Upper lobe of left lung (tissue), 6 donors: Measurements from ENCODE around the gene TIMM29. TPM values are rescaled to one million over a fixed set of nuclear protein-coding genes. Genes with fewer than 3 reads are reported as not detected.
A peak's percentile ranks its signal among the peaks of the same experiment; 100 is the strongest.

Experiments
- ATAC-seq, 2 donors: fragments of 200-7000 bp; cut with Tn5 transposase; one replicate each; pipeline ENCODE4 v1.9.1; 2022; ENCODE audit warnings: mild to moderate bottlenecking in 2 of 2, moderate library complexity in 2 of 2; ENCODE audit not compliant: low FRiP score in 2 of 2
- DNase-seq, 2 donors: peaks; one replicate each; pipeline ENCODE4 v3.0.0-alpha.2; 2019 to 2020
- H3K27ac ChIP-seq, 4 donors: fragments of 200-600 bp; sonication (generic); one replicate each; pipeline ENCODE4 v1.5.1; 2016 to 2019
- H3K27me3 ChIP-seq, 4 donors: fragments of 200-600 bp; sonication (generic); one replicate each; pipeline ENCODE4 v1.5.1; 2017 to 2019
- H3K36me3 ChIP-seq, 4 donors: fragments of 200-600 bp; sonication (generic); one replicate each; pipeline ENCODE4 v1.5.1; 2016 to 2019
- H3K4me1 ChIP-seq, 4 donors: fragments of 200-600 bp; sonication (generic); one replicate each; pipeline ENCODE4 v1.5.1; 2018 to 2019
- H3K4me3 ChIP-seq, 4 donors: fragments of 200-600 bp; sonication (generic); one replicate each; pipeline ENCODE4 v1.5.1; 2017 to 2019; ENCODE audit warnings: mild to moderate bottlenecking in 2 of 4, moderate library complexity in 1 of 4
- H3K9me3 ChIP-seq, 4 donors: fragments of 200-600 bp; sonication (generic); one replicate each; pipeline ENCODE4 v1.5.1; 2018 to 2019
- EP300 ChIP-seq, 4 donors: sonication (generic); formaldehyde crosslinking; IDR thresholded peaks; one replicate each; pipeline ENCODE4 v1.5.1; 2017; ENCODE audit warnings: antibody characterized with exemption in 4 of 4, control low read depth in 2 of 4
- POLR2A ChIP-seq, 4 donors: fragments of 450-650 bp; IDR thresholded peaks; one replicate each; pipeline ENCODE4 v1.5.1; 2016 to 2017; ENCODE audit warnings: antibody characterized with exemption in 4 of 4, mild to moderate bottlenecking in 2 of 4
- POLR2AphosphoS5 ChIP-seq, 2 donors: sonication (generic); formaldehyde crosslinking; IDR thresholded peaks; one replicate each; pipeline ENCODE4 v1.5.1; 2017; ENCODE audit warnings: antibody characterized with exemption in 2 of 2
- WGBS, 2 donors: methylation state at CpG; one replicate each; pipeline ENCODE4 v1.1.5; 2017 to 2018; 5-methylcytosine and 5-hydroxymethylcytosine counted together
- total RNA-seq, 6 donors: library from RNA; depleted of rRNA in 4 of 6; stranded (reverse); fragments of >200 nt in 4 of 6; gene quantifications; one replicate each; pipeline versions ENCODE4 v1.1.0 to v1.2.1, GENCODE V29; 2016 to 2021
- TF ChIP-seq, protein P1 (sequence below), 6 experiments: fragments of 450-650 bp in 4 of 6; fragments of 200-600 bp in 2 of 6; sonication (generic) in 2 of 6; IDR thresholded peaks; one replicate each; pipeline ENCODE4 v1.5.1; 2016 to 2019; ENCODE audit warnings: antibody characterized with exemption in 6 of 6
- donor health status: DM: no; HTN: no; CAD: no; lungs with moderate emphysema.
- donor health status: DM: no; HTN: yes; CAD: no; lungs with severe emphysema.

TIMM29 gene
- total RNA-seq, 6 donors from 2014 or later: 20.2 to 46.1 (median 32.7) TPM

DNA sequence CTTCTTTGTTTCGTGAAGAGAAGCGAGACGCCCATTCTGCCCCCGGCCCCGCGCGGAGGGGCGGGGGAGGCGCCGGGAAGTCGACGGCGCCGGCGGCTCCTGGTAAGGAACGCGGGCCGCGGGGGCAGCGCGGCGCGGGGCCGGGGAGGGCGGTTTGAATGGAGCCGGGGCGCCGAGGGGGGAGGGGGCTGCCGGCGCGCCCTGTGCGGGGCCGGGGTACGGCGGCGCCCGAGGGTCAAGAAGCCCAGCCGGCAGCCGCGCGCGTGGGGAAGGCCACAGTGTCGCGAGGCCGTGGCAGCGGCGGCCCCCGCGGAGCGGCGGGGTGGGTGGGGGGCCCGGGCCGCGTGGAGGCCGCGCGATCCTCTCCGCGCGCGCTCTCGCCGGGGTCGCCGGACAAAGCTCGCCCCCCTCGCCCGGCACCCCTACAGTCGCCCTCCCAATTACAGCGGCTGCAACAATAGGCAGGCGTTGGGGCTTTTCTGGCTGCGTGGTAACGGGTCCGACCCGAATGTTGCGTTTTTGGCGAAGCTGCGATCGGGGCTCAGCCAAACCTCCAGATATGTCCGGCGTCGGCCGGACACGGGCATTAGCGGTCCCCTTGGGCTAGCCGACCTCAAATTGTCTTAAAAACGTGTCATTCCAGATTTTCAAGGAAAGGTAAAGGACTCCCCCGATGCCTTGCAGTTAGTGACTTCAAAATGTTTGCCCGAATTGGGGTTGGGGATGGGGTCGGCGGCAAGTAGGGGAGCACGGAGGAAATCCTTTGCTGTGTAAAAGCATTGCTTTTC is 32.7 kb downstream of the TIMM29 start:
- peak in 1 of 2 donors; percentile 56 for DNase-seq
- 0 to 1% methylated on average over 21 to 24 of the region's 92 CpGs for WGBS, 2 donors
- Histone ChIP-seq H3K4me3 (peak overlapping the region; percentile 56 to 96 (median 90)), H3K27ac (peak overlapping the region; percentile 83 to 96 (median 92)), H3K9me3 (no peaks in the 10 kb centered on the region), H3K36me3 (no peaks in the 10 kb centered on the region), H3K27me3 (no peaks in the 10 kb centered on the region), H3K4me1 (peaks cover 18 to 35% (median 31%) of the 10 kb centered on the region in 4 donors)
- no peak for TF ChIP-seq EP300 (IDR thresholded peaks at IDR 0.05)
- no peak for TF ChIP-seq POLR2AphosphoS5 (IDR thresholded peaks at IDR 0.05)
- peak in 1 of 2 donors; percentile 70 for ATAC-seq

DNA sequence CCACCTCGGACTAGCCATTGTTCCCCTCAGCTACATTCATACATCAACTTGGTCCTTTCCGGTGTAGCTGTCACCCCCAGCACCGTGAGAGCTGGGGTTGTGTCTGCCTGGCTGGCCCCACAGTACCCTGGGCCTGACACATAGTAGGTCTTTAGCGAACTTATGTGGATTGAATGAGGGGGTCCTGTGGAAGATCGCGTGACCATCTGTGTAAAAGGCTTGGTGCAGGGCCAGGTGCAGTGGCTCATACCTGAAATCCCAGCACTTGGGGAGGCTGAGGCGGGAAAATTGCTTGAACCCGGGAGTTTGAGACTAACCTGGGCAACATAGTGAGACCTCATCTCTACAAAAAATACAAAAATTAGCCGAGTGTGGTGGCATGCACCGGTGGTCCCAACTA is 34.3 kb downstream of the TIMM29 start:
- Histone ChIP-seq H3K9me3 (no peaks in the 10 kb centered on the region), H3K4me3 (peak overlapping the region in 1 of 4 donors; percentile 96), H3K4me1 (peaks cover 18 to 40% (median 33%) of the 10 kb centered on the region in 4 donors), H3K36me3 (no peaks in the 10 kb centered on the region), H3K27ac (peak overlapping the region; percentile 27 to 96 (median 92)), H3K27me3 (no peaks in the 10 kb centered on the region)
- TF ChIP-seq, protein P1, sequence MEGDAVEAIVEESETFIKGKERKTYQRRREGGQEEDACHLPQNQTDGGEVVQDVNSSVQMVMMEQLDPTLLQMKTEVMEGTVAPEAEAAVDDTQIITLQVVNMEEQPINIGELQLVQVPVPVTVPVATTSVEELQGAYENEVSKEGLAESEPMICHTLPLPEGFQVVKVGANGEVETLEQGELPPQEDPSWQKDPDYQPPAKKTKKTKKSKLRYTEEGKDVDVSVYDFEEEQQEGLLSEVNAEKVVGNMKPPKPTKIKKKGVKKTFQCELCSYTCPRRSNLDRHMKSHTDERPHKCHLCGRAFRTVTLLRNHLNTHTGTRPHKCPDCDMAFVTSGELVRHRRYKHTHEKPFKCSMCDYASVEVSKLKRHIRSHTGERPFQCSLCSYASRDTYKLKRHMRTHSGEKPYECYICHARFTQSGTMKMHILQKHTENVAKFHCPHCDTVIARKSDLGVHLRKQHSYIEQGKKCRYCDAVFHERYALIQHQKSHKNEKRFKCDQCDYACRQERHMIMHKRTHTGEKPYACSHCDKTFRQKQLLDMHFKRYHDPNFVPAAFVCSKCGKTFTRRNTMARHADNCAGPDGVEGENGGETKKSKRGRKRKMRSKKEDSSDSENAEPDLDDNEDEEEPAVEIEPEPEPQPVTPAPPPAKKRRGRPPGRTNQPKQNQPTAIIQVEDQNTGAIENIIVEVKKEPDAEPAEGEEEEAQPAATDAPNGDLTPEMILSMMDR (IDR thresholded peaks at IDR 0.05): no peak
- DNase-seq (no peak), ATAC-seq (no peak)
- WGBS, 2 donors: 82 to 88% methylated on average over 10 of the region's 10 CpGs

DNA sequence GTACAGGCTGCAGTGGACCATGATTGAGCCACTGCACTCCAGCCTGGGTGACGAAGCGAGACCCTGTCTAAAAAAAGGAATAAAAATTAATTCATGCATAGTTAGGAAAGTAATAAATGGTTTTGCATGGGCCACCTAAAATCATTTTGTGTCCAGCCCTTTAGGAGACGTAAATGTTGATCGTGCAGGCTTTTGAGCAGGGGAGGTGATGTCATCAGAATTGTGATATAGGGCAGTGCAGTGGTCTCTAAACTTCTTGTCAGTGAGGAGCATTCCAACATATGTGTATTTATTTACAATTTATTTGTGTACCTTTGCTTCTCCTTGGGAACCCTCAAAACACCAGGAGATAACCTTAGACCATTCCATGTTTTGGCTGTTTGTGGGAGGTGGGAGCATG is 35.3 kb downstream of the TIMM29 start:
- DNase-seq (no peak), ATAC-seq (no peak)
- Histone ChIP-seq H3K27ac (peak overlapping the region in 3 of 4 donors; percentile 2 to 89 (median 55)), H3K27me3 (no peaks in the 10 kb centered on the region), H3K4me3 (no peak overlapping the region), H3K9me3 (no peaks in the 10 kb centered on the region), H3K4me1 (peaks cover 21 to 50% (median 41%) of the 10 kb centered on the region in 4 donors), H3K36me3 (no peaks in the 10 kb centered on the region)
- TF ChIP-seq, protein P1 (IDR thresholded peaks at IDR 0.05): no peak
- TF ChIP-seq POLR2AphosphoS5 (IDR thresholded peaks at IDR 0.05) (no peak), EP300 (IDR thresholded peaks at IDR 0.05) (no peak), POLR2A (IDR thresholded peaks at IDR 0.05) (no peak)
- 65 to 77% methylated on average over 4 of the region's 4 CpGs for WGBS, 2 donors

DNA sequence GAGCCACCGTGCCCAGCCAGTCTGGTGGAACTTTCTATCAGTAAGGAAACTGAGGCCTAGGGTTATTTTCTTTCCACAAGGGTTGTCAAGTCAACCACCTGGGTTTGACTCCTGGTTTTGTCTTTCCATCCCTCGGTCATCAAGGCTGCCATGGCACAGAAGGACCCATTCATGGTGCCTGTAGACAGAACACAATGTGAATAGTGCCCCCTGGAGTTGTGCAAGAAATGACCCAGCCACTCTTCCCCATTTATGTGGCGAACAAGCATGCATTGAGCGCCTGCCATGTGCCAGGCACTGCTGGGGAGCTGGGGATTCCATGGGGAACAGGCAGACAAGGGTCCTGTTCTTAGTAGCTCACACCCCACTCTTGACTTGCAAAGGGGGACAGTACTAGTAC is 36.3 kb downstream of the TIMM29 start:
- H3K27ac ChIP-seq: no peak overlapping the region
- H3K4me1 ChIP-seq: peaks cover 22 to 52% (median 38%) of the 10 kb centered on the region in 4 donors
- DNase-seq (no peak), ATAC-seq (no peak)
- no peak for TF ChIP-seq POLR2AphosphoS5 (IDR thresholded peaks at IDR 0.05)
- TF ChIP-seq POLR2A (IDR thresholded peaks at IDR 0.05): no peak
- TF ChIP-seq, protein P1 (IDR thresholded peaks at IDR 0.05): no peak
- no peak for TF ChIP-seq EP300 (IDR thresholded peaks at IDR 0.05)
- H3K36me3 ChIP-seq: no peaks in the 10 kb centered on the region
- H3K27me3 ChIP-seq: no peaks in the 10 kb centered on the region
- H3K4me3 ChIP-seq: no peak overlapping the region
- 98 to 100% methylated on average over 3 to 4 of the region's 4 CpGs for WGBS, 2 donors
- no peaks in the 10 kb centered on the region for H3K9me3 ChIP-seq

DNA sequence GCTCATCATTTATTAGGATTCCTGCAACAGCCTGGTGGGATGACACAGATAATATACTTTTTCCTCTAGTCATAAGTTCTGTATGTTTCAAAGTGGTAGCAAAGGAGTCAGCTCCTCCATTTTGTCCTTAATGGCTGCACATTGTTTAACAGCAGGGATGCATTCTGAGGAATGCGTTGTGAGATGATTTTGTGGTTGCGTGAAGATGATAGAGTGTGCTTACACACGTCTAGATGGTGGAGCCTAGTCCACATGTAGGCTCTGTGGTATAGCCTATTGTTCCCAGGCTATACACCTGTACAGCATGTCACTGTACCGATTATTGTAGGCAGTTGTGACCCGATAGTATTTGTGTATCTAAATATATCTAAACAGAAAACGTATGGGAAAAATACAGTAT is 36.8 kb downstream of the TIMM29 start:
- no peak for ATAC-seq
- no peaks in the 10 kb centered on the region for H3K36me3 ChIP-seq
- H3K27me3 ChIP-seq: no peaks in the 10 kb centered on the region
- 84 to 87% methylated on average over 6 of the region's 6 CpGs for WGBS, 2 donors
- no peak overlapping the region for H3K27ac ChIP-seq
- no peak for DNase-seq
- TF ChIP-seq POLR2AphosphoS5 (IDR thresholded peaks at IDR 0.05) (no peak), EP300 (IDR thresholded peaks at IDR 0.05) (no peak), POLR2A (IDR thresholded peaks at IDR 0.05) (no peak)
- TF ChIP-seq, protein P1 (IDR thresholded peaks at IDR 0.05): no peak
- H3K4me1 ChIP-seq: peaks cover 18 to 48% (median 37%) of the 10 kb centered on the region in 4 donors
- no peak overlapping the region for H3K4me3 ChIP-seq
- H3K9me3 ChIP-seq: no peaks in the 10 kb centered on the region
